Measurements from ENCODE around the gene LPCAT1. TPM values are rescaled to one million over a fixed set of nuclear protein-coding genes. Genes with fewer than 3 reads are reported as not detected.

Gene LPCAT1
- total and polyA plus RNA-seq, 2 donors (not counting 3 experiments of a cell fraction or from before 2014, with no cell fraction given), result 28.9 to 57.2 TPM

DNA sequence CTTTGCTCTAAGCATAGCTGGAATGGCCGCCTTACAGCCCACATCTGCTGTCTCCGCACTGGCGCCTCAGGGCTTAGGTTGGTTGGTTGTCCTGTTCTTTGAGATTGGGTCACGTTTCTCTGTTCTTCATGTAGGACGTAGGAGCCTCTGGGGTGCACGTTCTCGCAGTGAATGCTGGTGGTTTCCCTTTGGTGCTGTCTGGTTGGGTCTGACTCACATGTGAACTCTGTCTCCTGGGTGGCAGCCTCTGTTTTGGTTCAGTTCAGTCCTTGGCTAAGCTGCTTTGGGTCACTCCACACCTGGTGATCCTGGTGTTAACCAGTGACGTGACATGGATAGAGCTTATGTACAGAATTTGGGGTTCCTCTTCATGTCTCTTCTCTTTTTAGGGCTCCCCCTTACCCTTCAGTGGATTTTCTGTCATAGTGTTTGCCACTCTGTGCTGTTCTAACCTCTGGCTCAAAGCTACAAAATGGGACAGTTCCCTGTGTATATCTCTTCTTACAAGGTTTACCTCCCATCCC, 12.6 kb upstream of the LPCAT1 start:
- BruUV-seq (replicated peaks), result no TSS peak
- intact Hi-C loops (cut with micrococcal nuclease), result no loop called here
- no peak overlapping the region for H3K4me2 ChIP-seq (ENCODE audit: insufficient read depth, low read length)
- no peak overlapping the region for H3K4me3 ChIP-seq (replicated peaks in 1 of 3; ENCODE audit: insufficient read depth in 1 of 3, low read depth in 1 of 3, low read length in 3 of 3)
- H2AFZ ChIP-seq (ENCODE audit: low read depth, low read length), result no peak overlapping the region
- no peaks in the 10 kb centered on the region for H4K20me1 ChIP-seq (replicated peaks; ENCODE audit: control insufficient read depth, extremely low read depth, insufficient read depth, low read length)
- ChIA-PET POLR2A (no interaction called here), CTCF (no interaction called here)
- TF ChIP-seq, protein P1, sequence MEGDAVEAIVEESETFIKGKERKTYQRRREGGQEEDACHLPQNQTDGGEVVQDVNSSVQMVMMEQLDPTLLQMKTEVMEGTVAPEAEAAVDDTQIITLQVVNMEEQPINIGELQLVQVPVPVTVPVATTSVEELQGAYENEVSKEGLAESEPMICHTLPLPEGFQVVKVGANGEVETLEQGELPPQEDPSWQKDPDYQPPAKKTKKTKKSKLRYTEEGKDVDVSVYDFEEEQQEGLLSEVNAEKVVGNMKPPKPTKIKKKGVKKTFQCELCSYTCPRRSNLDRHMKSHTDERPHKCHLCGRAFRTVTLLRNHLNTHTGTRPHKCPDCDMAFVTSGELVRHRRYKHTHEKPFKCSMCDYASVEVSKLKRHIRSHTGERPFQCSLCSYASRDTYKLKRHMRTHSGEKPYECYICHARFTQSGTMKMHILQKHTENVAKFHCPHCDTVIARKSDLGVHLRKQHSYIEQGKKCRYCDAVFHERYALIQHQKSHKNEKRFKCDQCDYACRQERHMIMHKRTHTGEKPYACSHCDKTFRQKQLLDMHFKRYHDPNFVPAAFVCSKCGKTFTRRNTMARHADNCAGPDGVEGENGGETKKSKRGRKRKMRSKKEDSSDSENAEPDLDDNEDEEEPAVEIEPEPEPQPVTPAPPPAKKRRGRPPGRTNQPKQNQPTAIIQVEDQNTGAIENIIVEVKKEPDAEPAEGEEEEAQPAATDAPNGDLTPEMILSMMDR (IDR thresholded peaks at IDR 0.05; ENCODE audit: extremely low read depth in 1 of 2, insufficient read depth in 1 of 2, low read depth in 1 of 2, low read length in 2 of 2), result no peak
- TF ChIP-seq MYC (IDR thresholded peaks at IDR 0.05; ENCODE audit: low read depth, low read length), result no peak
- no peak for TF ChIP-seq EZH2 (IDR thresholded peaks at IDR 0.05; ENCODE audit: borderline replicate concordance, low read depth, low read length, severe bottlenecking)
- TF ChIP-seq, protein P2, sequence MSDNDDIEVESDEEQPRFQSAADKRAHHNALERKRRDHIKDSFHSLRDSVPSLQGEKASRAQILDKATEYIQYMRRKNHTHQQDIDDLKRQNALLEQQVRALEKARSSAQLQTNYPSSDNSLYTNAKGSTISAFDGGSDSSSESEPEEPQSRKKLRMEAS (IDR thresholded peaks at IDR 0.05; ENCODE audit: insufficient read depth, insufficient read length), result no peak
- H3K27ac ChIP-seq (ENCODE audit: insufficient read depth, low read depth, low read length), result no peak overlapping the region
- H3K9me1 ChIP-seq (replicated peaks; ENCODE audit: control insufficient read depth, extremely low read depth, insufficient read depth, low read length), result no peaks in the 10 kb centered on the region
- no peaks in the 10 kb centered on the region for H3K4me1 ChIP-seq (ENCODE audit: control insufficient read depth, extremely low read depth, insufficient read depth, low read length)
- no peak overlapping the region for H3K9ac ChIP-seq (replicated peaks; ENCODE audit: extremely low read depth, insufficient read depth, low read length)
- H3K27me3 ChIP-seq (ENCODE audit: control insufficient read depth in 2 of 2, insufficient read depth in 2 of 2, low read length in 2 of 2), result peaks cover 7 to 22% of the 10 kb centered on the region in 2 experiments
- no peaks in the 10 kb centered on the region for H3K79me2 ChIP-seq (ENCODE audit: control insufficient read depth, insufficient read depth, low read length)
- no peaks in the 10 kb centered on the region for H3K9me3 ChIP-seq (replicated peaks; ENCODE audit: control insufficient read depth, insufficient read depth, low read length)
- DNase-seq (ENCODE audit: low read depth, low spot score) (no peak), FAIRE-seq (no peak)
- dilution Hi-C loops (cut with MboI; ENCODE audit: extremely low pct_ligation_motif_present, low sequenced_read_pairs), result no loop called here
- no peaks in the 10 kb centered on the region for H3K36me3 ChIP-seq (ENCODE audit: control insufficient read depth in 2 of 2, extremely low read depth in 1 of 2, insufficient read depth in 2 of 2, low read length in 2 of 2)

DNA sequence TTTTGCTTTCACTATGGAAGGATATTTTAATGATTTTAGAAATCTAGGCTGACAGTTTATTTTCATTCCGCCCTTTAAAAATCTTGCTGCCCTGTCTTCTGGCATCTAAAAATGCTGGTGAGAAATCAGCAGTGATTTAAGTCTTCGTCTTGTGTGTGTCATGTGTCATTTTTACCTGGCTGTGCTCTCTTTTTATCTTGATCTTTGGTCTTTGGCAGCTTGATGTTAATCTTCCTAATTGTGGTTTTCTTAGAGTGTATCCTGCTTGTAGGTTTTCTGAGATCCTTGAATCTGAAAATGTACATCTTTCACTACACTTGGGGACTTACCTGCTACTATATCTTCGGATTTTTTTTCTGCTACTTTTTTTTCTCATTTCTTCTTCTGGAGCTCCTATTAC, 11.9 kb upstream of the LPCAT1 start:
- Histone ChIP-seq H3K9me3 (replicated peaks; ENCODE audit: control insufficient read depth, insufficient read depth, low read length) (no peaks in the 10 kb centered on the region), H3K9me1 (replicated peaks; ENCODE audit: control insufficient read depth, extremely low read depth, insufficient read depth, low read length) (no peaks in the 10 kb centered on the region), H3K4me2 (ENCODE audit: insufficient read depth, low read length) (no peak overlapping the region), H3K9ac (replicated peaks; ENCODE audit: extremely low read depth, insufficient read depth, low read length) (no peak overlapping the region), H4K20me1 (replicated peaks; ENCODE audit: control insufficient read depth, extremely low read depth, insufficient read depth, low read length) (no peaks in the 10 kb centered on the region), H3K36me3 (ENCODE audit: control insufficient read depth in 2 of 2, extremely low read depth in 1 of 2, insufficient read depth in 2 of 2, low read length in 2 of 2) (no peaks in the 10 kb centered on the region), H3K79me2 (ENCODE audit: control insufficient read depth, insufficient read depth, low read length) (no peaks in the 10 kb centered on the region), H3K4me3 (replicated peaks in 1 of 3; ENCODE audit: insufficient read depth in 1 of 3, low read depth in 1 of 3, low read length in 3 of 3) (no peak overlapping the region), H3K27ac (ENCODE audit: insufficient read depth, low read depth, low read length) (no peak overlapping the region), H3K4me1 (ENCODE audit: control insufficient read depth, extremely low read depth, insufficient read depth, low read length) (no peaks in the 10 kb centered on the region), H2AFZ (ENCODE audit: low read depth, low read length) (no peak overlapping the region), H3K27me3 (ENCODE audit: control insufficient read depth in 2 of 2, insufficient read depth in 2 of 2, low read length in 2 of 2) (peaks cover 7 to 29% of the 10 kb centered on the region in 2 experiments)
- TF ChIP-seq FOS (IDR thresholded peaks at IDR 0.05; ENCODE audit: borderline replicate concordance, insufficient read depth, low read length), result no peak
- no peak for TF ChIP-seq GATA2 (IDR thresholded peaks at IDR 0.05; ENCODE audit: insufficient read depth, insufficient read length, low read depth, low read length)
- no peak for TF ChIP-seq EZH2 (IDR thresholded peaks at IDR 0.05; ENCODE audit: borderline replicate concordance, low read depth, low read length, severe bottlenecking)
- TF ChIP-seq, protein P2 (IDR thresholded peaks at IDR 0.05; ENCODE audit: insufficient read depth, insufficient read length), result no peak
- TF ChIP-seq, protein P1 (IDR thresholded peaks at IDR 0.05; ENCODE audit: extremely low read depth in 1 of 2, insufficient read depth in 1 of 2, low read depth in 1 of 2, low read length in 2 of 2), result no peak
- no peak for TF ChIP-seq POLR2A (IDR thresholded peaks at IDR 0.05; ENCODE audit: low read depth, low read length)
- TF ChIP-seq MYC (IDR thresholded peaks at IDR 0.05; ENCODE audit: low read depth, low read length), result no peak
- TF ChIP-seq JUN (IDR thresholded peaks at IDR 0.05; ENCODE audit: borderline replicate concordance, insufficient read depth, insufficient read length, low read depth), result no peak
- no TSS peak for BruUV-seq (replicated peaks)
- FAIRE-seq (no peak), DNase-seq (ENCODE audit: low read depth, low spot score) (no peak)
- ChIA-PET CTCF (no interaction called here), POLR2A (no interaction called here)
- dilution Hi-C loops (cut with MboI; ENCODE audit: extremely low pct_ligation_motif_present, low sequenced_read_pairs) (no loop called here), intact Hi-C loops (cut with micrococcal nuclease) (no loop called here)
